HCT116 (cell line): ENCODE results near the gene SLC4A4.

ENCODE experiments used
- CTCF ChIP-seq, 3 experiments: fragments of 200-600 bp in 1 of 3; sonication (generic) in 1 of 3; IDR thresholded peaks in 2 of 3; conservative IDR thresholded peaks in 1 of 3; 2 replicates each; pipeline ENCODE4 v1.5.1; 2012 to 2017; ENCODE audit warnings: low read depth in 2 of 3, low read length in 2 of 3, antibody characterized with exemption in 1 of 3, borderline replicate concordance in 1 of 3, control low read depth in 1 of 3, mild to moderate bottlenecking in 1 of 3, mixed read lengths in 1 of 3, mixed run types in 1 of 3, moderate library complexity in 1 of 3; ENCODE audit not compliant: insufficient read depth in 1 of 3
- EZH2 ChIP-seq: fragments of 200-600 bp; sonication (generic); IDR thresholded peaks from 2 replicates; pipeline ENCODE4 v1.6.1; 2017; ENCODE audit warnings: antibody characterized with exemption, mixed run types
- POLR2A ChIP-seq: IDR thresholded peaks from 2 replicates; pipeline ENCODE4 v1.7.0; 2011; ENCODE audit warnings: borderline replicate concordance; ENCODE audit not compliant: insufficient read depth, insufficient read length; ENCODE audit errors: extremely low read depth
- POLR2AphosphoS5 ChIP-seq: IDR thresholded peaks from 2 replicates; pipeline ENCODE4 v1.6.1; 2011; ENCODE audit warnings: mild to moderate bottlenecking, low read depth, low read length, moderate library complexity
- RAD21 ChIP-seq: IDR thresholded peaks from 2 replicates; pipeline ENCODE4 v1.6.1; 2012; ENCODE audit warnings: low read depth, mild to moderate bottlenecking
- SIN3A ChIP-seq: IDR thresholded peaks from 2 replicates; pipeline ENCODE4 v1.6.1; 2012; ENCODE audit warnings: low read depth
- SRF ChIP-seq: IDR thresholded peaks from 2 replicates; pipeline ENCODE4 v1.6.1; 2012; ENCODE audit warnings: low read depth
- YY1 ChIP-seq: IDR thresholded peaks from 2 replicates; pipeline ENCODE4 v1.6.1; 2011; ENCODE audit warnings: low read length, low read depth, moderate library complexity, mild to moderate bottlenecking; ENCODE audit not compliant: insufficient replicate concordance; ENCODE audit errors: extremely low read depth
- ZNF274 ChIP-seq: fragments of 200-500 bp; sonication (Bioruptor generic); IDR thresholded peaks from 2 replicates; pipeline ENCODE4 v1.6.1; 2014; ENCODE audit warnings: mild to moderate bottlenecking, low read depth, low read length, inconsistent platforms

DNA sequence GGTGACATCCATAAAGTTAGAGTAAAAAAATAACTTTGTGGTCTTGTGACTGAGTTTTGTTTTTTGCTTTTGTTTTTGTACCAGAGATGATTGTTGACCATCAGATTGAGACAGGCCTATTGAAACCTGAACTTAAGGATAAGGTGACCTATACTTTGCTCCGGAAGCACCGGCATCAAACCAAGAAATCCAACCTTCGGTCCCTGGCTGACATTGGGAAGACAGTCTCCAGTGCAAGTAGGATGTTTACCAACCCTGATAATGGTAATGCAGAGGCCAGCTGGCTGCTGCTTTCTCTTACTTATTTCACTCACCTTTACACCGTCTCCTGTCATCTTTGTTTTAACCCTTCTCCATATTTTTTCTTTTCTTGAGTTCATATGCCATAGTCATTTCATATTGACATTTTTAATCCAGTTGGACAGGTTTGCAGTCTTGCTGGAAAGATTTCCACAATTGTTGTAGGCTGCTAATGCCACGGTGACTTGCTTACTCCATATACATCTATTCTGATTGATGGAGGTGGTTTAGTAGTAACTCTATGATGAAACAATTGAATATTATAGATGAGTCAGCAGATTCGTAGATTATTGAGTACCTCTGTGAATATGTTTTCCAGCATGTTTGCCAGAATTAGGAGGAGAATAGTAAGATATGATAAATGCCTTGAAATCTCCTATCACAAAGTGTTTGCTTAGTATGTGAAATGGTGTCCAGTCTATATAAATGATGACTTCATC is 18.3 kb downstream of the SLC4A4 start:
- TF ChIP-seq POLR2A (no peak), POLR2AphosphoS5 (no peak), SRF (no peak), EZH2 (no peak), CTCF (IDR thresholded peaks at IDR 0.05 in 2 of 3, conservative IDR thresholded peaks at IDR 0.05 in 1 of 3; ENCODE audit: borderline replicate concordance in 1 of 3, insufficient read depth in 1 of 3, low read depth in 2 of 3, low read length in 2 of 3) (no peak), SIN3A (no peak), RAD21 (no peak), ZNF274 (no peak), YY1 (no peak)
